CD4-positive, alpha-beta T cell (primary cell): ENCODE results near the gene TTC29. TPM values are rescaled to one million over a fixed set of nuclear protein-coding genes. Genes with fewer than 3 reads are reported as not detected.

Experiments
- ATAC-seq: fragments of 200-7000 bp; cut with Tn5 transposase; one replicate; pipeline ENCODE4 v1.10.0; 2022; ENCODE audit warnings: mild to moderate bottlenecking; ENCODE audit not compliant: poor library complexity
- CTCF ChIA-PET: fragments of 350-600 bp; sonication (Branson Sonifier 250); formaldehyde crosslinking; loops from one replicate; lab custom pipeline; 2021; ENCODE audit warnings: antibody characterized with exemption, inconsistent platforms; lab: Charles Lee
- POLR2A ChIA-PET: fragments of 350-600 bp; sonication (Branson Sonifier 250); formaldehyde crosslinking; loops from one replicate; lab custom pipeline; 2021; ENCODE audit warnings: antibody characterized with exemption, inconsistent platforms; lab: Charles Lee
- DNase-seq, 14 experiments: peaks; one replicate each; pipeline ENCODE4 v3.0.0-alpha.2; 2013 to 2020; ENCODE audit warnings: mixed read lengths in 2 of 14
- H3K27ac ChIP-seq, 2 donors: one replicate each; pipeline versions ENCODE4 v1.5.1 to v1.7.0; 2013; ENCODE audit warnings: low read length in 2 of 2, low read depth in 1 of 2, mild to moderate bottlenecking in 1 of 2
- H3K27me3 ChIP-seq, 2 experiments: 1 replicate in 1 of 2; 2 replicates in 1 of 2; pipeline versions ENCODE4 v1.6.1 to v1.7.0; 2013; ENCODE audit warnings: low read length in 2 of 2, control low read depth in 1 of 2, mild to moderate bottlenecking in 1 of 2, moderate library complexity in 1 of 2; ENCODE audit not compliant: insufficient read depth in 2 of 2, control insufficient read depth in 1 of 2
- H3K36me3 ChIP-seq: one replicate; pipeline ENCODE4 v1.6.1; 2013; ENCODE audit warnings: low read length, control low read depth; ENCODE audit not compliant: insufficient read depth
- H3K4me1 ChIP-seq: one replicate; pipeline ENCODE4 v1.6.1; 2013; ENCODE audit warnings: low read length, control low read depth; ENCODE audit not compliant: insufficient read depth
- H3K4me3 ChIP-seq: one replicate; pipeline ENCODE4 v1.5.1; 2013; ENCODE audit warnings: mild to moderate bottlenecking, low read length, moderate library complexity
- H3K9me3 ChIP-seq, 2 experiments: 1 replicate in 1 of 2; 2 replicates in 1 of 2; pipeline versions ENCODE4 v1.6.1 to v1.7.0; 2013; ENCODE audit warnings: low read length in 2 of 2, mild to moderate bottlenecking in 2 of 2, control low read depth in 1 of 2, moderate library complexity in 1 of 2; ENCODE audit not compliant: control insufficient read depth in 1 of 2, insufficient read depth in 1 of 2
- H3K27ac Mint-ChIP-seq: one replicate; pipeline ENCODE4 v1.8.0; 2020; ENCODE audit warnings: mixed read lengths
- H3K27me3 Mint-ChIP-seq: one replicate; pipeline ENCODE4 v1.8.0; 2021; ENCODE audit warnings: mixed read lengths
- H3K36me3 Mint-ChIP-seq: one replicate; pipeline ENCODE4 v1.8.0; 2021; ENCODE audit warnings: low read depth, mixed read lengths
- H3K4me1 Mint-ChIP-seq: one replicate; pipeline ENCODE4 v1.8.0; 2021; ENCODE audit warnings: low read depth, mixed read lengths
- H3K4me3 Mint-ChIP-seq: one replicate; pipeline ENCODE4 v1.8.0; 2020; ENCODE audit warnings: mild to moderate bottlenecking, mixed read lengths
- H3K9me3 Mint-ChIP-seq: one replicate; pipeline ENCODE4 v1.8.0; 2020; ENCODE audit warnings: mixed read lengths
- CTCF ChIP-seq: fragments of 200-600 bp; IDR thresholded peaks from one replicate; pipeline ENCODE4 v1.8.0; 2022; ENCODE audit warnings: antibody characterized with exemption, mild to moderate bottlenecking
- intact Hi-C, 2 experiments: fragments of 100-400 bp; cut with DNase I in 1 of 2; cut with micrococcal nuclease in 1 of 2; formaldehyde crosslinking; loops; one replicate each; pipeline versions ENCODE4 v1.15.1 to v1.9.0; 2023 to 2025; cut with DNase I, micrococcal nuclease
- total RNA-seq, 174 experiments: library from RNA in 2 of 174; stranded (reverse) in 2 of 174; gene quantifications; one replicate each; pipeline ENCODE4 v1.2.3 and lab custom pipeline; 2021 to 2026

TTC29 gene
- total RNA-seq, 2 experiments from 2014 or later: not detected

- Mint-ChIP-seq H3K4me1 (no peaks in the 10 kb centered on the region), H3K27ac (no peak overlapping the region), H3K4me3 (no peak overlapping the region), H3K36me3 (no peaks in the 10 kb centered on the region), H3K27me3 (peaks cover 14% of the 10 kb centered on the region), H3K9me3 (no peaks in the 10 kb centered on the region)
- H3K27ac ChIP-seq: no peak overlapping the region
- no peaks in the 10 kb centered on the region for H3K36me3 ChIP-seq
- H3K27me3 ChIP-seq: peaks cover 0 to 3% of the 10 kb centered on the region in 2 experiments
- no peaks in the 10 kb centered on the region for H3K9me3 ChIP-seq
- CTCF ChIA-PET: no interaction called here
- POLR2A ChIA-PET: no interaction called here
- no peak for TF ChIP-seq CTCF
- H3K4me1 ChIP-seq: no peaks in the 10 kb centered on the region
- no peak for ATAC-seq
- intact Hi-C loops: no loop called here
- H3K4me3 ChIP-seq: no peak overlapping the region
- no peak for DNase-seq
Measured at GRCh38 chr4:146852360-146852759, 93.3 kb downstream of the TTC29 start.

GRCh38 chr4:146847345-146847744 is 98.3 kb downstream of the TTC29 start:
- H3K4me1 ChIP-seq: no peaks in the 10 kb centered on the region
- Mint-ChIP-seq H3K27me3 (peaks cover 9% of the 10 kb centered on the region), H3K9me3 (no peaks in the 10 kb centered on the region), H3K27ac (no peak overlapping the region), H3K4me1 (no peaks in the 10 kb centered on the region), H3K36me3 (no peaks in the 10 kb centered on the region), H3K4me3 (no peak overlapping the region)
- no peaks in the 10 kb centered on the region for H3K27me3 ChIP-seq
- POLR2A ChIA-PET: no interaction called here
- no peak for DNase-seq
- no peaks in the 10 kb centered on the region for H3K36me3 ChIP-seq
- TF ChIP-seq CTCF: no peak
- H3K9me3 ChIP-seq: no peaks in the 10 kb centered on the region
- no peak overlapping the region for H3K27ac ChIP-seq
- CTCF ChIA-PET: no interaction called here
- H3K4me3 ChIP-seq: no peak overlapping the region
- intact Hi-C loops: no loop called here
- ATAC-seq: no peak

DNA sequence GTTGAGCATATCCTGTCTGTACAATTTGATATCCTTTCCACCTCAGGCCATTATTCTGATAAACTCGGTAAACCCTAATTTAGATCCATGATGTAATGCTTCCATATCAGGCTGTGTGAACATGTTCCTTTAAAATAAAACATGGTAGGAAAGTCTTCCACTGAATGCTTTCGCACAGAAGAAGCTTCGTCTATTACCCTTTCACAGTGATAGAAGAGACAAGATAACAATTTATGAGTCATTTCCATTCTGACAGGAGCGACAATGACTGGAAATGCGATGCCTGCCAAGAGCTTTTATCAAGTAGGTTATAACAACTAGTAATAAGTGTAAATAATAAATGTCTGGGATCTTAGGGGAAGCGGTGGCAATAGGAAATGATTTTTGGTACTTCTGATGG is 98.8 kb downstream of the TTC29 start:
- no peak for DNase-seq
- Histone ChIP-seq H3K27me3 (no peaks in the 10 kb centered on the region), H3K36me3 (no peaks in the 10 kb centered on the region), H3K27ac (no peak overlapping the region), H3K4me3 (no peak overlapping the region), H3K4me1 (no peaks in the 10 kb centered on the region), H3K9me3 (no peaks in the 10 kb centered on the region)
- ChIA-PET CTCF (no interaction called here), POLR2A (no interaction called here)
- Mint-ChIP-seq H3K4me3 (no peak overlapping the region), H3K9me3 (no peaks in the 10 kb centered on the region), H3K36me3 (no peaks in the 10 kb centered on the region), H3K27ac (no peak overlapping the region), H3K4me1 (no peaks in the 10 kb centered on the region), H3K27me3 (peaks cover 9% of the 10 kb centered on the region)
- ATAC-seq: no peak
- no peak for TF ChIP-seq CTCF
- intact Hi-C loops: no loop called here
